ENCODE measurements around the gene UBE3D. TPM values are rescaled to one million over a fixed set of nuclear protein-coding genes. Genes with fewer than 3 reads are reported as not detected.

UBE3D gene
- total RNA-seq, 1 experiment from 2014 or later, result 38.0 TPM

GRCh38 chr6:83086751-83087150, 21.1 kb upstream of the UBE3D start:
- Histone ChIP-seq H3K4me1 (ENCODE audit: insufficient read depth, low read length, poor library complexity, severe bottlenecking) (no peaks in the 10 kb centered on the region), H3K27me3 (replicated peaks; ENCODE audit: insufficient read depth, low read depth, low read length, poor library complexity) (no peaks in the 10 kb centered on the region), H3K27ac (ENCODE audit: low read depth, low read length, poor library complexity, severe bottlenecking) (no peak overlapping the region), H3K36me3 (ENCODE audit: insufficient read depth, low read length, poor library complexity, severe bottlenecking) (no peaks in the 10 kb centered on the region), H3K4me3 (ENCODE audit: low read depth, low read length, poor library complexity, severe bottlenecking) (no peak overlapping the region), H3K9me3 (ENCODE audit: low read depth, low read length, poor library complexity, severe bottlenecking) (no peaks in the 10 kb centered on the region)
- ChIA-PET POLR2A (ENCODE audit: low non-redundant PET) (no interaction called here), CTCF (no interaction called here)
- no TSS peak for BruUV-seq (replicated peaks)
- DNase-seq (ENCODE audit: low spot score), result no peak
- intact Hi-C loops (cut with micrococcal nuclease; ENCODE audit: unreplicated experiment), result no loop called here
- TF ChIP-seq CTCF (conservative IDR thresholded peaks at IDR 0.05; ENCODE audit: low read depth, low read length), result no peak
- no peak for TF ChIP-seq EZH2 (IDR thresholded peaks at IDR 0.05; ENCODE audit: borderline replicate concordance, low read depth, low read length, poor library complexity, severe bottlenecking)

GRCh38 chr6:83083476-83083875, 17.8 kb upstream of the UBE3D start:
- POLR2A ChIA-PET (ENCODE audit: low non-redundant PET), result no interaction called here
- Histone ChIP-seq H3K4me3 (ENCODE audit: low read depth, low read length, poor library complexity, severe bottlenecking) (no peak overlapping the region), H3K4me1 (ENCODE audit: insufficient read depth, low read length, poor library complexity, severe bottlenecking) (no peaks in the 10 kb centered on the region), H3K9me3 (ENCODE audit: low read depth, low read length, poor library complexity, severe bottlenecking) (no peaks in the 10 kb centered on the region), H3K27me3 (replicated peaks; ENCODE audit: insufficient read depth, low read depth, low read length, poor library complexity) (no peaks in the 10 kb centered on the region), H3K36me3 (ENCODE audit: insufficient read depth, low read length, poor library complexity, severe bottlenecking) (no peaks in the 10 kb centered on the region), H3K27ac (ENCODE audit: low read depth, low read length, poor library complexity, severe bottlenecking) (no peak overlapping the region)
- CTCF ChIA-PET, result no interaction called here
- intact Hi-C loops (cut with micrococcal nuclease; ENCODE audit: unreplicated experiment), result no loop called here
- BruUV-seq (replicated peaks), result no TSS peak
- no peak for DNase-seq (ENCODE audit: low spot score)
- no peak for TF ChIP-seq EZH2 (IDR thresholded peaks at IDR 0.05; ENCODE audit: borderline replicate concordance, low read depth, low read length, poor library complexity, severe bottlenecking)
- TF ChIP-seq CTCF (conservative IDR thresholded peaks at IDR 0.05; ENCODE audit: low read depth, low read length), result no peak

GRCh38 chr6:83073615-83074014, 8.0 kb upstream of the UBE3D start:
- no peaks in the 10 kb centered on the region for H3K9me3 ChIP-seq (ENCODE audit: low read depth, low read length, poor library complexity, severe bottlenecking)
- H3K27me3 ChIP-seq (replicated peaks; ENCODE audit: insufficient read depth, low read depth, low read length, poor library complexity), result no peaks in the 10 kb centered on the region
- ChIA-PET POLR2A (ENCODE audit: low non-redundant PET) (no interaction called here), CTCF (no interaction called here)
- no peak overlapping the region for H3K27ac ChIP-seq (ENCODE audit: low read depth, low read length, poor library complexity, severe bottlenecking)
- no TSS peak for BruUV-seq (replicated peaks)
- no peak for DNase-seq (ENCODE audit: low spot score)
- intact Hi-C loops (cut with micrococcal nuclease; ENCODE audit: unreplicated experiment), result no loop called here
- TF ChIP-seq EZH2 (IDR thresholded peaks at IDR 0.05; ENCODE audit: borderline replicate concordance, low read depth, low read length, poor library complexity, severe bottlenecking) (no peak), CTCF (conservative IDR thresholded peaks at IDR 0.05; ENCODE audit: low read depth, low read length) (no peak)
- H3K36me3 ChIP-seq (ENCODE audit: insufficient read depth, low read length, poor library complexity, severe bottlenecking), result no peaks in the 10 kb centered on the region
- peaks cover 22% of the 10 kb centered on the region for H3K4me1 ChIP-seq (ENCODE audit: insufficient read depth, low read length, poor library complexity, severe bottlenecking)
- no peak overlapping the region for H3K4me3 ChIP-seq (ENCODE audit: low read depth, low read length, poor library complexity, severe bottlenecking)
